Activated naive CD8-positive, alpha-beta T cell treated with anti-CD3 and anti-CD28 coated beads for 36 hours (primary cell): ENCODE data around the gene ATP4B. TPM values are rescaled to one million over a fixed set of nuclear protein-coding genes. Genes with fewer than 3 reads are reported as not detected.

ENCODE experiments used
- DNase-seq: peaks from one replicate; pipeline ENCODE4 v3.0.0; 2021
- H3K27ac Mint-ChIP-seq: one replicate; pipeline ENCODE4 v1.8.0; 2022; ENCODE audit warnings: mild to moderate bottlenecking, moderate library complexity, mixed read lengths
- H3K27me3 Mint-ChIP-seq: one replicate; pipeline ENCODE4 v1.8.0; 2022; ENCODE audit warnings: mild to moderate bottlenecking, mixed read lengths
- H3K36me3 Mint-ChIP-seq: one replicate; pipeline ENCODE4 v1.8.0; 2021; ENCODE audit warnings: mild to moderate bottlenecking, mixed read lengths
- H3K4me1 Mint-ChIP-seq: one replicate; pipeline ENCODE4 v1.8.0; 2021; ENCODE audit warnings: mixed read lengths
- H3K4me3 Mint-ChIP-seq: one replicate; pipeline ENCODE4 v1.8.0; 2022; ENCODE audit warnings: mild to moderate bottlenecking, moderate library complexity, mixed read lengths
- H3K9me3 Mint-ChIP-seq: one replicate; pipeline ENCODE4 v1.8.0; 2022; ENCODE audit warnings: mixed read lengths
- total RNA-seq, 2 experiments: library from RNA; stranded (reverse); gene quantifications; one replicate each; pipeline ENCODE4 v1.2.3, GENCODE V29; 2021

Gene ATP4B
- total RNA-seq, 2 experiments from 2014 or later, result not detected

- Mint-ChIP-seq H3K27ac (no peak overlapping the region), H3K4me3 (no peak overlapping the region)
- no peak for DNase-seq
Observed at GRCh38 chr13:113650731-113651148, 7.3 kb downstream of the ATP4B start.

DNA sequence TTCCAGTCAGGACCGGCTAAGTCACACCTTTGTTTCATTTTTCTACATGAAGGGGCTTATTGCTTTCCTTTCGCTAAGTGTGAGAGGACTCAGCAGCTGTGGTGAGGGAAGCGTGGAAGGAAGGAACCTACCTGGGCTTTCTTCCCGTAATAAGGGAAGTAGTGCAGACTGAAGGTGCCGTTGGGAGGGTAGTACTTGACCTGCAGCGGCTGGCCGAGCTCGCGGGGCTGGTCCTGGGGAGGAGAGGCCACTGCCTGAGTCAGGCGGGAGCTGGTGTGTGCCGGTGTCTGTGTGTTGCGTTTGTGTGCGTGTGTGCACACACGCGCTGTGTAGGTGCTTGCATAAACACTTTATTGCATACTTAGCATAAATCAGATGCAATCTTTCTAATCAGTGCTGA, 7.7 kb downstream of the ATP4B start:
- no peak for DNase-seq
- Mint-ChIP-seq H3K9me3 (no peaks in the 10 kb centered on the region), H3K27ac (no peak overlapping the region), H3K36me3 (peaks cover 10% of the 10 kb centered on the region), H3K27me3 (peaks cover 3% of the 10 kb centered on the region), H3K4me1 (peaks cover 24% of the 10 kb centered on the region), H3K4me3 (no peak overlapping the region)

More at GRCh38 chr13:113650731-113651148, 7.3 kb downstream of the ATP4B start:
- H3K27me3 Mint-ChIP-seq, result peaks cover 3% of the 10 kb centered on the region
- peaks cover 10% of the 10 kb centered on the region for H3K36me3 Mint-ChIP-seq
- H3K9me3 Mint-ChIP-seq, result no peaks in the 10 kb centered on the region
- H3K4me1 Mint-ChIP-seq, result peaks cover 19% of the 10 kb centered on the region

DNA sequence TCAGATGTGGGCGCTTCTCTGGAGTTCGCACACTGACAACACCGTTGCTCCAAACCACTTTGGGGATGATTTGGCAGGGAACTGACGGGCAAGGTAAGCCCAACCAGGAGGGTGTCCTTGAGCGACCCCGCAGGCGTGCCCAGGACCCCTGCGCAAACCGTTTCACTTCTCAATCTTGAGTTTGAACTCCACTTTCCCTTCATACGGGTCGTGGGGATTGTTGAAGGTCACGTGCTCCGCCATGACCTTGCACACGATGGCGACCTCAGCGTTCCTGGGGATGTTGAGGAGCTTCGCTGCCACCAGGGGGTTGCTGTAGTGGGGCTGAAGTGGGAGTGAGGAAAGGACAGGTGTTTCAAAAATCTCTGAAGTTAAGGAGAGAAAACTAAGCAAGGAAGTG, 8.8 kb downstream of the ATP4B start:
- Mint-ChIP-seq H3K4me1 (peaks cover 26% of the 10 kb centered on the region), H3K4me3 (no peak overlapping the region), H3K36me3 (peaks cover 10% of the 10 kb centered on the region), H3K27me3 (peaks cover 3% of the 10 kb centered on the region), H3K27ac (no peak overlapping the region), H3K9me3 (no peaks in the 10 kb centered on the region)
- DNase-seq, result no peak

DNA sequence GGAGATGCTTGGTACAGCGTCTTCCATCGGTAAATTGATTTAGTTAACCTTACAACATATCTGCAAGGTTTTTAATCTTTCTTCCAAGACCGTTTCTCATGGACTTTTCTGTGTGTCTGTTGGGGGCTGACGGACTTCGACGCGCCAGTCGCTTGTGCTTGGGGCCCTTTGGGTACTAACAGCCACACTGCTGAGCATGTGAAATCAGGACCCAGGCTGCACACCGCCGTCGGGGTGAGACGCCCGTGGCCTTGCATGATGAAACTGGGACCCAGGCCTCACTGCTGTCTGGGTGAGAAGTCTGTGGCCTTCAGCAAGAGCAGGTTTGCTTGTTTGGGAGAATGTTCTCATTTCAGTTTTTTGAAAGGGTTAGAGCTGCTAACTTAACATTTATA, 9.8 kb downstream of the ATP4B start:
- Mint-ChIP-seq H3K9me3 (no peaks in the 10 kb centered on the region), H3K36me3 (peaks cover 10% of the 10 kb centered on the region), H3K27ac (no peak overlapping the region), H3K27me3 (peaks cover 3% of the 10 kb centered on the region), H3K4me3 (no peak overlapping the region), H3K4me1 (peaks cover 20% of the 10 kb centered on the region)
- DNase-seq, result no peak

- Mint-ChIP-seq H3K4me3 (no peak overlapping the region), H3K27ac (peak overlapping the region; percentile 35), H3K36me3 (peaks cover 14% of the 10 kb centered on the region), H3K27me3 (peaks cover 3% of the 10 kb centered on the region), H3K4me1 (peaks cover 20% of the 10 kb centered on the region), H3K9me3 (no peaks in the 10 kb centered on the region)
- no peak for DNase-seq
Observed at GRCh38 chr13:113647351-113648215, 10.4 kb downstream of the ATP4B start.

DNA sequence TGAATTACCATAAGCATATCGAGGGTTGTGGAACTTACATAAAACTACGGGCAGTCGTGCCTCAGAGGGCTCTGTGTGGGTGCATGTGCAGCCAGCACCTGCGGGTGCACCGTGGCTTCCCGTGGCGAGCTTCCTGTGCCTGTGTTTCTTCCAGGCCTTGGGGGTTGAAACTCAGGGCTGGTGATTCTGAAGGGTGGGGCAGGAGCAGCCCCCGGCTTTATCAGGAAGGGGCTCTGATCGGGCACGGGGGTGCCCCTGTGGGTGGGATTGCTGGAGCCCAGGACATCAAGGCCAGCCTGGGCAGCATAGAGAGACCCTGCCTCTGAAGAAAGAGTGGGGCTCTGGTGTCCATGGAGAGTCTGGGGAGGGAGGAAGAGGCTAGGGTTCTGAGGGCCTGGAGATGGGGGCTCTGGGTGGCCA, 11.1 kb downstream of the ATP4B start:
- Mint-ChIP-seq H3K36me3 (peaks cover 21% of the 10 kb centered on the region), H3K4me1 (peaks cover 20% of the 10 kb centered on the region), H3K9me3 (no peaks in the 10 kb centered on the region), H3K27ac (peak overlapping the region; percentile 35), H3K27me3 (peaks cover 3% of the 10 kb centered on the region), H3K4me3 (no peak overlapping the region)
- no peak for DNase-seq

GRCh38 chr13:113646376-113646775, 11.6 kb downstream of the ATP4B start:
- Mint-ChIP-seq H3K4me3 (no peak overlapping the region), H3K4me1 (peaks cover 20% of the 10 kb centered on the region), H3K27me3 (peaks cover 3% of the 10 kb centered on the region), H3K36me3 (peaks cover 26% of the 10 kb centered on the region), H3K27ac (no peak overlapping the region), H3K9me3 (no peaks in the 10 kb centered on the region)
- no peak for DNase-seq

DNA sequence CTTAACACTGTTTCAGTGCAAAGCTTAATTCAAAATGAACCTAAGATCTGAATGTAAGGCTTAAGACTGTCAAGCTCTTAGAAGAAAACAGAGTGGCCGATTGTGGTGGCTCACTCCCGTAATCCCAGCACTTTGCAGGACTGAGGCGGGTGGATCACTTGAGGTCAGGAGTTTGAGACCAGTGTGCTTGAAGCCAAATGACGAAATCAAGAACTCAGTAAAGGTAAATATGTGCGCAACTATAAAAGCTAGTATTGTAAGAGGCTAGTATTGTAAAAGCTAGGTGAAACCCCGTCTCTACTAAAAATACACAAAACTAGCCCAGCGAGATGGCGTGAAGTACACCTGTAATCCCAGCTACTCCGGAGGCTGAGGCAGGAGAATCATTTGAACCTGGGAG, 12.7 kb downstream of the ATP4B start:
- H3K9me3 Mint-ChIP-seq, result no peaks in the 10 kb centered on the region
- peaks cover 3% of the 10 kb centered on the region for H3K27me3 Mint-ChIP-seq
- no peak overlapping the region for H3K4me3 Mint-ChIP-seq
- peaks cover 20% of the 10 kb centered on the region for H3K4me1 Mint-ChIP-seq
- H3K27ac Mint-ChIP-seq, result no peak overlapping the region
- peaks cover 32% of the 10 kb centered on the region for H3K36me3 Mint-ChIP-seq
- no peak for DNase-seq

GRCh38 chr13:113644800-113645199, 13.2 kb downstream of the ATP4B start:
- Mint-ChIP-seq H3K9me3 (no peaks in the 10 kb centered on the region), H3K4me3 (no peak overlapping the region)

DNA sequence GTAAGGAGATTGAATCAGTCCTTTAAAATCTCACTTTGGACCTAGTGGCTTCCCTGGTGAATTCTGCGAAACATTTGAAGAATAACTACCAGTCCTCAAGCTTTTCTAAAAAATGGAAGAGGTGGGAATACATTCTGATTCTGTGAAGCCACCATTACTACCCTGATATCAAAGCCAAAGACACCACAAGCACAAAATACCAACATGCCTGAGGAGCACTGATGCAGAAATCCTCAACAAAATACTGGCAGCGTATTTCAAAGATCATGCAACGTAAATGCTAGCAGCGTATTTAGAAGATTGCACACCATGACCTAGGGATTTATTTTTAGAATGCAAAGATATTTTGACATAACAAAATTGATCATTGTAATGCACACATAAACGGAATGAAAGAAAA, 14.4 kb downstream of the ATP4B start:
- Mint-ChIP-seq H3K4me3 (no peak overlapping the region), H3K27me3 (no peaks in the 10 kb centered on the region), H3K36me3 (peaks cover 43% of the 10 kb centered on the region), H3K9me3 (no peaks in the 10 kb centered on the region), H3K27ac (no peak overlapping the region), H3K4me1 (peaks cover 22% of the 10 kb centered on the region)
- no peak for DNase-seq

More at GRCh38 chr13:113644800-113645199, 13.2 kb downstream of the ATP4B start:
- Mint-ChIP-seq H3K27me3 (no peaks in the 10 kb centered on the region), H3K36me3 (peaks cover 38% of the 10 kb centered on the region), H3K27ac (no peak overlapping the region), H3K4me1 (peaks cover 20% of the 10 kb centered on the region)
- DNase-seq, result no peak

DNA sequence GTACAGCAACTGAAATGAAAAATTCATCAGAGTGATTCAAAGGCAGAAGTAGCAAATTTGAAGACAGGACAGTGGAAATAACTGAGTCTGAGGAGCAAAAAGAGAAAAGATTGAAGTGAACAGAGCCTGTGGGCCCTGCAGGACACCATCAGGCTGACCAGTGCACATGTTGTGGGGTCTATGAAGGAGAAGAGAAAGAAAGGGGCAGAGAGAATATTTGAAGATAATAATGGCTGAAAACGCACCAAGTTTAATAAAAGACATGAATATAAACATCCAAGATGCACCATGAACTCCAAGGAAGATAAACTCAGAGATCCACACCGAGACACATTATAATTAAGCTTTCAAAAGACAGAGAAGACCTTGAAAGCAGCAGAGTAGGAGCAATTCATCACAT, 15.4 kb downstream of the ATP4B start:
- Mint-ChIP-seq H3K36me3 (peaks cover 42% of the 10 kb centered on the region), H3K9me3 (no peaks in the 10 kb centered on the region), H3K4me3 (no peak overlapping the region), H3K4me1 (peaks cover 22% of the 10 kb centered on the region), H3K27me3 (no peaks in the 10 kb centered on the region), H3K27ac (no peak overlapping the region)
- no peak for DNase-seq

DNA sequence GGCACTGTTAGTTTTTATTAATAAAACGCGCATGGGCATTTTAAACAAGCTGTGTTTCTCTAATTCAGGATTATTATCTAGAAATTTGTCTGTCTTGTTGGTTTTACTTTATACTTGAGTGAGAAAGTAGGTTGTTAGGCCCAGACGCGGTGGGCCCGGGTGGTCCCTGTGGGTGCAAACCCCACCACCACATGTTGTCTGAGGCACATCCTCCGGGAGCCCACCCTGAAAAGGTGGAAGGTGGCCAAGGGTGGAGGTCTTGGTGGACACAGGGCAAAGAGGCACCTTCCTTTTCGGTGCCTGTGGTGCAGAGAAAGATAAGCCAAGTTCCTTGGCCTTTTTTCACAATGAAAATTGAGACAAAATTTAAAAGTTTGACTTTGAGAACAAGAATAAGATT, 16.6 kb downstream of the ATP4B start:
- Mint-ChIP-seq H3K36me3 (peaks cover 45% of the 10 kb centered on the region), H3K27me3 (no peaks in the 10 kb centered on the region), H3K9me3 (no peaks in the 10 kb centered on the region), H3K4me1 (peaks cover 15% of the 10 kb centered on the region), H3K27ac (no peak overlapping the region), H3K4me3 (no peak overlapping the region)
- DNase-seq, result no peak

- H3K4me1 Mint-ChIP-seq, result peaks cover 5% of the 10 kb centered on the region
- H3K27ac Mint-ChIP-seq, result no peak overlapping the region
- DNase-seq, result no peak
- no peaks in the 10 kb centered on the region for H3K9me3 Mint-ChIP-seq
- H3K4me3 Mint-ChIP-seq, result no peak overlapping the region
- no peaks in the 10 kb centered on the region for H3K27me3 Mint-ChIP-seq
- peaks cover 53% of the 10 kb centered on the region for H3K36me3 Mint-ChIP-seq
Observed at GRCh38 chr13:113639616-113640262, 18.3 kb downstream of the ATP4B start.

DNA sequence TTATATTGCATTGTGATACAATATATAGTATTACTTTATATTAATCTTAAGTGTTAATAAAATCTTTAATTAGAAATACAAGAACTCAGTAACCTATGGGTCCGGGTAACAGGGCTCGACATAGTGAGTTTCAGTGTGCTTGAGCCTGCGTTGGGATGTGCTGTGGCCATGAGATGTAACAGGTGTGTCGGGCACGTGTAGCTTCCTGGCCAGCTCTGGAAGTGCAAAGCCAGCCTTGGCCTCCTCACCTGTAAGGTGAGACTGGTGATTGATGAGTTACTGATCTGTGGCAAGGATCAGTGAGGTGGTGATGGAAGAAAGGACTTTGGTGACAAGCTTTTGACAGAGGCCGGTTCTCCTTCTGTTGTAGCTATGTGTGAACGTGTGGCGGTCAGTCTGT, 19.2 kb downstream of the ATP4B start:
- Mint-ChIP-seq H3K4me1 (peaks cover 14% of the 10 kb centered on the region), H3K9me3 (no peaks in the 10 kb centered on the region), H3K27me3 (no peaks in the 10 kb centered on the region), H3K4me3 (no peak overlapping the region), H3K36me3 (peaks cover 62% of the 10 kb centered on the region), H3K27ac (no peak overlapping the region)
- DNase-seq, result no peak

DNA sequence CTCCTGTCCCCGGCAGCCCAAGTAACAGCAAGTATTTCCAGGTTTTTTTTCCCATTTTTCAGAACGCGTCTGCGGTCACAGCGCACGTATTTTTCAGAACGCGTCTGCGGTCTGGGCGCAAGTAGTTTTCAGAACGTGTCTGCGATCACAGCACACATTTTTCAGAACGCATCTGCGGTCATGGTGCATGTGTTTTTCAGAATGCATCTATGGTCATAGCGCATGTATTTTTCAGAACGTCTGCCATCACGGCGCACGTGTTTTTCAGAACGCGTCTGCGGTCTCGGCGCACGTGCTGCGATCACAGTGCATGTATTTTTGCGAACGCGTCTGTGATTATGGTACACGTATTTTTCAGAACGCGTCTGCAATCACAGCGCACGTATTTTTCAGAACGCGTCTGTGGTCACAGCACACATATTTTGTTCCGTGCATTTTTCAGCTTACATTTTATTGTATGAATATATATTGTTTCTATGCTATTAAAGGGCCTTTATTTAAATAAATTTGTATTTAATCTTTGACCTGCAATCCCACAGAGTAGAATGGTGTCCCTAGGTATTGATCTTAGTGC, 19.7 kb downstream of the ATP4B start:
- H3K27ac Mint-ChIP-seq, result no peak overlapping the region
- peaks cover 19% of the 10 kb centered on the region for H3K4me1 Mint-ChIP-seq
- no peaks in the 10 kb centered on the region for H3K27me3 Mint-ChIP-seq
- H3K9me3 Mint-ChIP-seq, result no peaks in the 10 kb centered on the region
- no peak for DNase-seq
- no peak overlapping the region for H3K4me3 Mint-ChIP-seq
- H3K36me3 Mint-ChIP-seq, result peaks cover 67% of the 10 kb centered on the region
